ENCODE results near the gene ERVW-1.

Gene ERVW-1

GRCh38 chr7:92422926-92423325, 54.8 kb downstream of the ERVW-1 start:
- DNase-seq = no peak

- DNase-seq = no peak
Observed at GRCh38 chr7:92421676-92422435, 55.9 kb downstream of the ERVW-1 start.

Measured in HCEC 1CT (cell line).